ENCODE data around the gene ARCN1. TPM values are rescaled to one million over a fixed set of nuclear protein-coding genes. Genes with fewer than 3 reads are reported as not detected.
A peak's percentile ranks its signal among the peaks of the same experiment; 100 is the strongest.

ARCN1 gene
- total RNA-seq, 1 donor from 2014 or later = 240 TPM

- no peak for TF ChIP-seq CTCF (IDR thresholded peaks at IDR 0.05)
Measured at GRCh38 chr11:118641397-118642019, 69.3 kb downstream of the ARCN1 start.

GRCh38 chr11:118643142-118643994, 71.2 kb downstream of the ARCN1 start:
- H3K36me3 Mint-ChIP-seq (ENCODE audit: low read depth) = peaks cover 47% of the 10 kb centered on the region
- no peak overlapping the region for H3K4me3 Mint-ChIP-seq (ENCODE audit: unreplicated experiment)
- TF ChIP-seq CTCF (IDR thresholded peaks at IDR 0.05) = no peak
- no peaks in the 10 kb centered on the region for H3K9me3 Mint-ChIP-seq (ENCODE audit: low read depth)
- H3K27ac Mint-ChIP-seq (ENCODE audit: unreplicated experiment) = no peak overlapping the region
- H3K27me3 Mint-ChIP-seq (ENCODE audit: low read depth) = no peaks in the 10 kb centered on the region
- DNase-seq (ENCODE audit: low spot score) = no peak
- H3K4me1 Mint-ChIP-seq (ENCODE audit: low read depth) = peaks cover 5% of the 10 kb centered on the region

More at GRCh38 chr11:118641397-118642019, 69.3 kb downstream of the ARCN1 start:
- H3K4me1 Mint-ChIP-seq (ENCODE audit: low read depth) = peaks cover 5% of the 10 kb centered on the region
- DNase-seq (ENCODE audit: low spot score) = peak; percentile 72
- peaks cover 39% of the 10 kb centered on the region for H3K36me3 Mint-ChIP-seq (ENCODE audit: low read depth)
- peak overlapping the region; percentile 41 for H3K27ac Mint-ChIP-seq (ENCODE audit: unreplicated experiment)
- no peaks in the 10 kb centered on the region for H3K27me3 Mint-ChIP-seq (ENCODE audit: low read depth)
- H3K9me3 Mint-ChIP-seq (ENCODE audit: low read depth) = no peaks in the 10 kb centered on the region
- no peak overlapping the region for H3K4me3 Mint-ChIP-seq (ENCODE audit: unreplicated experiment)

- H3K4me1 Mint-ChIP-seq (ENCODE audit: low read depth) = peaks cover 5% of the 10 kb centered on the region
- no peak overlapping the region for H3K4me3 Mint-ChIP-seq (ENCODE audit: unreplicated experiment)
- H3K27ac Mint-ChIP-seq (ENCODE audit: unreplicated experiment) = no peak overlapping the region
- H3K36me3 Mint-ChIP-seq (ENCODE audit: low read depth) = peaks cover 50% of the 10 kb centered on the region
- DNase-seq (ENCODE audit: low spot score) = no peak
- no peak for TF ChIP-seq CTCF (IDR thresholded peaks at IDR 0.05)
- no peaks in the 10 kb centered on the region for H3K27me3 Mint-ChIP-seq (ENCODE audit: low read depth)
- H3K9me3 Mint-ChIP-seq (ENCODE audit: low read depth) = no peaks in the 10 kb centered on the region
Measured at GRCh38 chr11:118643995-118644345, 71.8 kb downstream of the ARCN1 start.

- no peak for DNase-seq (ENCODE audit: low spot score)
- no peak for TF ChIP-seq CTCF (IDR thresholded peaks at IDR 0.05)
- H3K36me3 Mint-ChIP-seq (ENCODE audit: low read depth) = peaks cover 52% of the 10 kb centered on the region
- no peaks in the 10 kb centered on the region for H3K9me3 Mint-ChIP-seq (ENCODE audit: low read depth)
- no peak overlapping the region for H3K27ac Mint-ChIP-seq (ENCODE audit: unreplicated experiment)
- H3K27me3 Mint-ChIP-seq (ENCODE audit: low read depth) = no peaks in the 10 kb centered on the region
- H3K4me3 Mint-ChIP-seq (ENCODE audit: unreplicated experiment) = no peak overlapping the region
- peaks cover 5% of the 10 kb centered on the region for H3K4me1 Mint-ChIP-seq (ENCODE audit: low read depth)
Measured at GRCh38 chr11:118644496-118644895, 72.3 kb downstream of the ARCN1 start.

- Mint-ChIP-seq H3K9me3 (ENCODE audit: low read depth) (no peaks in the 10 kb centered on the region), H3K4me3 (ENCODE audit: unreplicated experiment) (no peak overlapping the region), H3K27ac (ENCODE audit: unreplicated experiment) (peak overlapping the region; percentile 8), H3K4me1 (ENCODE audit: low read depth) (peaks cover 5% of the 10 kb centered on the region), H3K36me3 (ENCODE audit: low read depth) (peaks cover 50% of the 10 kb centered on the region), H3K27me3 (ENCODE audit: low read depth) (no peaks in the 10 kb centered on the region)
- no peak for TF ChIP-seq CTCF (IDR thresholded peaks at IDR 0.05)
- DNase-seq (ENCODE audit: low spot score) = no peak
Measured at GRCh38 chr11:118645066-118645715, 73.0 kb downstream of the ARCN1 start.
